GM12878 (cell line): ENCODE measurements around the gene CYP2J2. TPM values are rescaled to one million over a fixed set of nuclear protein-coding genes. Genes with fewer than 3 reads are reported as not detected.

Source experiments
- ETV6 ChIP-seq, 2 experiments: fragments of 450-650 bp in 1 of 2; IDR thresholded peaks in 1 of 2; conservative IDR thresholded peaks in 1 of 2; 2 replicates each; pipeline ENCODE4 v1.6.1; 2014; ENCODE audit warnings: antibody characterized with exemption in 1 of 2, borderline replicate concordance in 1 of 2, low read depth in 1 of 2, mild to moderate bottlenecking in 1 of 2, moderate library complexity in 1 of 2
- RFX5 ChIP-seq: IDR thresholded peaks from 2 replicates; pipeline ENCODE4 v1.6.1; 2011; ENCODE audit warnings: low read depth, low read length, improper control_type of control experiment
- SMAD1 ChIP-seq: fragments of 450-650 bp; IDR thresholded peaks from 2 replicates; pipeline ENCODE4 v1.6.1; 2018; ENCODE audit warnings: mild to moderate bottlenecking, low read depth; ENCODE audit not compliant: partially characterized antibody
- TCF3 ChIP-seq: IDR thresholded peaks from 2 replicates; pipeline ENCODE4 v1.6.1; 2012; ENCODE audit warnings: low read depth, mild to moderate bottlenecking, low read length, borderline replicate concordance; ENCODE audit not compliant: insufficient read depth
- ZNF274 ChIP-seq: IDR thresholded peaks from one replicate; pipeline ENCODE4 v1.8.0; 2011; ENCODE audit not compliant: insufficient read length, insufficient read depth
- polyA plus RNA-seq, 11 experiments: library from polyadenylated mRNA; depleted of rRNA in 4 of 11; unstranded in 6 of 11; stranded (reverse) in 5 of 11; fragments of >200 nt; fragmentation: Nextera tagmentation in 4 of 11; fragmentation: Illumina TruSeq in 1 of 11; extraction: Ambion mirVana in 4 of 11; extraction: Trizol in 1 of 11; gene quantifications; 1 replicate in 1 of 11; 2 replicates in 10 of 11; pipeline versions ENCODE4 v1.2.1 to v1.2.3, GENCODE V29; 2011 to 2016; ENCODE audit warnings: inconsistent platforms in 2 of 11, missing spikeins in 2 of 11, low read depth in 1 of 11
- total RNA-seq, 4 experiments: library from RNA; depleted of rRNA in 3 of 4; stranded (reverse); fragments of >200 nt in 3 of 4; fragmentation: Illumina TruSeq in 1 of 4; extraction: Trizol in 1 of 4; gene quantifications; 2 replicates each; pipeline versions ENCODE4 v1.2.1 to v1.2.3, GENCODE V29; 2013 to 2021
- TF ChIP-seq, protein P1 (sequence below): fragments of 450-650 bp; conservative IDR thresholded peaks from 2 replicates; pipeline ENCODE4 v1.6.1; 2017; ENCODE audit warnings: mild to moderate bottlenecking, moderate library complexity
- TF ChIP-seq, protein P2 (sequence below): fragments of 450-650 bp; IDR thresholded peaks from 2 replicates; pipeline ENCODE4 v1.6.1; 2018; ENCODE audit warnings: borderline replicate concordance, mild to moderate bottlenecking; ENCODE audit not compliant: partially characterized antibody

CYP2J2 gene
- total and polyA plus RNA-seq, 10 of the 15 experiments (the other 5 are each of a cell fraction or from before 2014, with no cell fraction given): 0.06 to 0.34 (median 0.10) TPM; not detected in 3

GRCh38 chr1:59948990-59949389, 22.4 kb upstream of the CYP2J2 start (continued):
- TF ChIP-seq, protein P1, sequence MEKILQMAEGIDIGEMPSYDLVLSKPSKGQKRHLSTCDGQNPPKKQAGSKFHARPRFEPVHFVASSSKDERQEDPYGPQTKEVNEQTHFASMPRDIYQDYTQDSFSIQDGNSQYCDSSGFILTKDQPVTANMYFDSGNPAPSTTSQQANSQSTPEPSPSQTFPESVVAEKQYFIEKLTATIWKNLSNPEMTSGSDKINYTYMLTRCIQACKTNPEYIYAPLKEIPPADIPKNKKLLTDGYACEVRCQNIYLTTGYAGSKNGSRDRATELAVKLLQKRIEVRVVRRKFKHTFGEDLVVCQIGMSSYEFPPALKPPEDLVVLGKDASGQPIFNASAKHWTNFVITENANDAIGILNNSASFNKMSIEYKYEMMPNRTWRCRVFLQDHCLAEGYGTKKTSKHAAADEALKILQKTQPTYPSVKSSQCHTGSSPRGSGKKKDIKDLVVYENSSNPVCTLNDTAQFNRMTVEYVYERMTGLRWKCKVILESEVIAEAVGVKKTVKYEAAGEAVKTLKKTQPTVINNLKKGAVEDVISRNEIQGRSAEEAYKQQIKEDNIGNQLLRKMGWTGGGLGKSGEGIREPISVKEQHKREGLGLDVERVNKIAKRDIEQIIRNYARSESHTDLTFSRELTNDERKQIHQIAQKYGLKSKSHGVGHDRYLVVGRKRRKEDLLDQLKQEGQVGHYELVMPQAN: no peak
- TF ChIP-seq, protein P2, sequence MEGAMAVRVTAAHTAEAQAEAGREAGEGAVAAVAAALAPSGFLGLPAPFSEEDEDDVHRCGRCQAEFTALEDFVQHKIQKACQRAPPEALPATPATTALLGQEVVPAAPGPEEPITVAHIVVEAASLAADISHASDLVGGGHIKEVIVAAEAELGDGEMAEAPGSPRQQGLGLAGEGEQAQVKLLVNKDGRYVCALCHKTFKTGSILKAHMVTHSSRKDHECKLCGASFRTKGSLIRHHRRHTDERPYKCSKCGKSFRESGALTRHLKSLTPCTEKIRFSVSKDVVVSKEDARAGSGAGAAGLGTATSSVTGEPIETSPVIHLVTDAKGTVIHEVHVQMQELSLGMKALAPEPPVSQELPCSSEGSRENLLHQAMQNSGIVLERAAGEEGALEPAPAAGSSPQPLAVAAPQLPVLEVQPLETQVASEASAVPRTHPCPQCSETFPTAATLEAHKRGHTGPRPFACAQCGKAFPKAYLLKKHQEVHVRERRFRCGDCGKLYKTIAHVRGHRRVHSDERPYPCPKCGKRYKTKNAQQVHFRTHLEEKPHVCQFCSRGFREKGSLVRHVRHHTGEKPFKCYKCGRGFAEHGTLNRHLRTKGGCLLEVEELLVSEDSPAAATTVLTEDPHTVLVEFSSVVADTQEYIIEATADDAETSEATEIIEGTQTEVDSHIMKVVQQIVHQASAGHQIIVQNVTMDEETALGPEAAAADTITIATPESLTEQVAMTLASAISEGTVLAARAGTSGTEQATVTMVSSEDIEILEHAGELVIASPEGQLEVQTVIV: no peak
- TF ChIP-seq RFX5: no peak
- no peak for TF ChIP-seq TCF3
- TF ChIP-seq SMAD1: no peak
- no peak for TF ChIP-seq ZNF274
- no peak for TF ChIP-seq ETV6 (conservative IDR thresholded peaks at IDR 0.05 in 1 of 2, IDR thresholded peaks at IDR 0.05 in 1 of 2; ENCODE audit: borderline replicate concordance in 1 of 2, low read depth in 1 of 2)
